ENCODE measurements around the gene PRDX2.
"Not testable (repeated sequence)": the region's sequence is repeated elsewhere in the genome, so short reads cannot be mapped to it uniquely, and the experiment has no call there.

- TF ChIP-seq GLIS3 (CRISPR knock-in tag; IDR thresholded peaks at IDR 0.05); ISL1 (CRISPR knock-in tag; IDR thresholded peaks at IDR 0.05); ZFP3 (CRISPR knock-in tag; IDR thresholded peaks at IDR 0.05); ARNTL (CRISPR knock-in tag; IDR thresholded peaks at IDR 0.05; ENCODE audit: borderline replicate concordance, low read depth); CREB5 (CRISPR knock-in tag; IDR thresholded peaks at IDR 0.05; ENCODE audit: low read depth); OSR1 (CRISPR knock-in tag; IDR thresholded peaks at IDR 0.05); ZC3H10 (CRISPR knock-in tag; IDR thresholded peaks at IDR 0.05); PATZ1 (CRISPR knock-in tag; IDR thresholded peaks at IDR 0.05; ENCODE audit: borderline replicate concordance); TCF4 (CRISPR knock-in tag; IDR thresholded peaks at IDR 0.05; ENCODE audit: borderline replicate concordance); CSDC2 (CRISPR knock-in tag; IDR thresholded peaks at IDR 0.05); SNAI2 (CRISPR knock-in tag; IDR thresholded peaks at IDR 0.05): not testable (repeated sequence)
These were observed 15.6 kb upstream of the PRDX2 start for GRCh38 chr19:12817188-12817587.

All from SK-N-SH treated with all-trans-retinoic acid at 6 μM for 48 hours (cell line).